Urothelium cell line (cell line): ENCODE measurements around the gene KLHDC3.
"Not testable (repeated sequence)": the region's sequence is repeated elsewhere in the genome, so short reads cannot be mapped to it uniquely, and the experiment has no call there.

ENCODE experiments used
- DNase-seq: peaks from one replicate; pipeline ENCODE4 v3.0.0; 2011; ENCODE audit warnings: low spot score, mixed read lengths
- FAIRE-seq: peaks from 2 replicates; lab custom pipeline; 2011; peaks lifted over from hg19 to GRCh38; lab: Jason Lieb, UNC

Gene KLHDC3

DNA sequence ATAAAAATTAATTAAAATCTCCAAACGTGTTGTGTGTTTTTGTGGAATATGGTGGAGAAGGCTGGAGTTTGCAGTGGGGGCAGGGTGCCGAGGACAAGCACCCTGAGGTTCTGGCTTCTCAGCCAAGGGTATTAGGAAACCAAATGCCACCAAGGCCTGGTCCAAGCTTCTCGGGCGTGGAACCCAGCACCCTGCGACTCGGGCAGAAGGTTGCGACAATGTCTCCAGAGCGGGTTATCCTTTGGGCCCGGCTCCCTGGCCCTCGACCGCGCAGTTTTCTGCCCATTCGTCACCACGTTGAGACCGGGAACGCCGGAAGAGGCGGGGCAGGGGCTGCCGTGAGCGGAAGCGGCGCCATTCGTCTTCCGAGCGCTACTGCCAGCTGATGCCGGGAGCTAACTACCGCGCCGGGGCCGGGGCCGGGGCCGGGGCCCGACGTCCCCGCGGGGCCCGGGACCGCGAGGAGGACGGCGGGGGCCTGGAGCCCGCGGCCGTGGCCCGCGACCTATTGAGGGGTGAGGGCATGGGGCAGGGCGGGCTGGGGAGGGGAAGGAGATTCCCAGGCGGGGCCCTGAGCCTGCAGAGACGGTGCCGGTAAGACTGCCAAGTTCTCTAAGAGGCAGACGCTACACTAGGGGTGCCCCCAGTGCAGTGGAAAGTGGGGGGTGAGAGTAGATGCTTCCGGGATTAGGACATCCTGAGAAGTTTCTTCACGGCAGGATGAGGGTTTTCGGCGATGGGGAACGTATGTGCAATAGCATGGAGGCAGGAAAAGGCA is 7.4 kb downstream of the KLHDC3 start, which contains the start of gene RRP36:
Gene RRP36, plus strand, starts transcription at position 354 of the 778 bp plus-strand sequence. Its CDS starts 32 bp downstream, at position 386.
- FAIRE-seq = no peak
- DNase-seq = peak; percentile 91

DNA sequence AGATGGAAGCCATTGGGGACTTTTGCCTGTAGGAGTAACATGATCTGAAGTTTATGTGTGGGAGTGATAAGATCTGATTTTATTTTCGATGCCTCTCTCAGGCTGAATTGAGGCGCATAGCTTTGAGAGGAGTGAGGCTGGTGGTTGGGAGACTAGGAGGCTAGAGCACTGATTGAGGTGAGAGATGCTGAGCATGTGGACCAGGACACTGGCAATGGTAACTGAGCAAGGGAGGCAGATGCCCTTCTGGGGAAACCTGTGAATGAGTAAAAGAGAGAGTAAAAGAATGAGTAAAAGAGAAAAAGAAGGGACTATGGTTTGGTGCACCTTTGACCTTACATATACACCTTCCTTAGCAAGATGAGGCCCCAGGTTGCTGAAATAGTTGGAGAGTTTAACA is 10.4 kb downstream of the KLHDC3 start:
- FAIRE-seq = no peak

DNA sequence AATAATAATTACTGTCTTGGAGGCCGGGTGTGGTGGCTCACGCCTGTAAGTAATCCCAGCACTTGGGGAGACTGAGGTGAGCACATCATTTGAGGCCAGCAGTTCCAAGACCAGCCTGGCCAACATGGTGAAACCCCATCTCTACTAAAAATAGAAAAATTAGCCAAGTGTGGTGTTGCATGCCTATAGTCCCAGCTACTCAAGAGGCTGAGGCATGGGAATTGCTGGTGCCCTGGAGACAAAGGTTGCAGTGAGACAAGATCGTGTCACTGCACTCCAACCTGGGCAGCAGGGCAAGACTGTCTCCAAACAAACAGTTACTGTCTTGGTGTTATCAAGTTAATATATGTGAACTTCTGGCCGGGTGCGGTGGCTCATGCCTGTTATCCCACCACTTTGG is 12.3 kb downstream of the KLHDC3 start:
- DNase-seq = no peak
- FAIRE-seq = no peak

More for the DNA sequence above, 10.4 kb downstream of the KLHDC3 start:
- no peak for DNase-seq

DNA sequence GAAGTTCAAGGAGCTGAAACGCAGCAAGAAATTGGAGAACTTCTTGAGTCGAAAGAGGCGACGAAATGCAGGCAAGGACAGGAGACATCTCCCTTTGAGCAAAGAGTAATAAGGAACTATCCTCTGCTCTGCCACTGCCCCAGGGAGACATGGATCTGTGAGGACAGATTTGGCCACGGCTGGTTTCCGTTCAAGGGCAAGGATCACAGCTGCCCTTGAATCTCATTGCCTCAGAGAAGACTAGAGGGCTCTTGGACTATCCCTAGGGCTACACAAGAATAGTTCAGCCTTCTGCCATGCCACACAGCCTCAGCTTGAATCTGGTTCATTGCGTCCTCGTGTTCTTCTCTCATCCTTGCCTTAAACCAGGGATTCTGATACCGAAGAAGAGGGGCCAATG is 15.1 kb downstream of the KLHDC3 start:
- DNase-seq (no peak), FAIRE-seq (no peak)

DNA sequence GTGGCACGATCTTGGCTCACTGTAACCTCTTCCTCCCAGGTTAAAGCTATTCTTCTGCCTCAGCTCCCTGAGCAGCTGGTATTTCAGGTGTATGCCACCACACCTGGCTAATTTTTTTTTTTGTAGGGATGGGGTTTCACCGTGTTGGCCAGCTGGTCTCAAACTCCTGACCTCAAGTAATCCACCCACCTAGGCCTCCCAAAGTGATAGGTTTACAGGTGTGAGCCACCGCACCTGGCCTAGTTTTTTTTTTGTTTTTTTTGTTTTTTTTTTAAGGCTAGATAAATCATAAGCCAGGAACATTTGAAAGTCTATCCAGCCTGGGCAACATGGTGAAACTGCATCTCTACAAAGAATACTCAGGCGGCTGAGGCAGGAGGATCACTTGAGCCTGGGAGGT is 18.3 kb downstream of the KLHDC3 start:
- DNase-seq (no peak), FAIRE-seq (no peak)

DNA sequence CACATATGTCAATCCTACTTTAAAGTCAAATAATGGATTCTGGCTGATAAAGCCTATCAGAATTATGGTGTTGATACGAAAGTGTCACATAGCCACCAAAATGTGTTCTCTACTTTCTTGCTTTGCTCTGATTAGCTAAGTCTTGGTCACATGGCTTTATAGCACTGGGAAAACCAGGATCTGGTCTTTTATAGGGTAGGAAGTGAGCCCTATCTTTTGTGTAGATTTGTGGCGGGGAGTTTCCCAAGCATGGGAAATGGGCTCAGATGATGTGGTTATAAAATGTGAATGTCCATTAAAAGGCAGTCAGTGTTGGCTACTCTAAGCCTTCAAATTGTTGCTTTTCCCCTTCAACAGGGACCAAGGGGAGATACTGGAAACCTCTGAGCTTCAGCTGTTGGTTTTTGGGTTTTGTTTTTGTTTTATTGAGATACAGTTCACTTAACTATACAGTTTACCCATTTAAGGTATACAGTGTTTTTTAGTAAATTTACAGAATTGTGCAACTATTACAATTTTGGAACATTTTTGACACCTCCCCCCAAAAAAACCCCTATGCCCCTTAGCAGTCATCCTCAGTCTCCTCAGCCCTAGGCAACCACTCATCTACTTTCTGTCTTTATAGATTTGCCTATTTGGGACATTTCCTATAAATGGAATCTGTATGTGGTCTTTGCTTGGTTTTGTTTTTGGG is 19.6 kb downstream of the KLHDC3 start:
- DNase-seq (no peak), FAIRE-seq (no peak)

DNA sequence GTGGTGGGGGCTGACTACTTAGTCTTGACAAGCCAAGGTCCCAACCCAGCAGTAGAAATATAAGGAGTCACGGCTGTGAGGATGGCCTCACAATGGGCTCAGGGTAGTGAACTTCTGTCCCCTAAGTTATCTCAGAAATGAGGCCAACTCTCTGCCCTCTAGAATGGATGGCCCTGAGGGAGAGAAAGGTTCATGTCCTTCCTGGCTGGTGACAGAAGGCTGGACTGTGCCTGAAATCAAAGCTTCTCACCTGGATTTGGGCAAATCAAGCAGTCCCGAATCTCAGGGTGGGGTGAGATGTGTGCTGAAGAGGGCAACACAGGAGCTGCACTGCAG is 20.1 kb downstream of the KLHDC3 start:
- FAIRE-seq (no peak), DNase-seq (no peak)

DNA sequence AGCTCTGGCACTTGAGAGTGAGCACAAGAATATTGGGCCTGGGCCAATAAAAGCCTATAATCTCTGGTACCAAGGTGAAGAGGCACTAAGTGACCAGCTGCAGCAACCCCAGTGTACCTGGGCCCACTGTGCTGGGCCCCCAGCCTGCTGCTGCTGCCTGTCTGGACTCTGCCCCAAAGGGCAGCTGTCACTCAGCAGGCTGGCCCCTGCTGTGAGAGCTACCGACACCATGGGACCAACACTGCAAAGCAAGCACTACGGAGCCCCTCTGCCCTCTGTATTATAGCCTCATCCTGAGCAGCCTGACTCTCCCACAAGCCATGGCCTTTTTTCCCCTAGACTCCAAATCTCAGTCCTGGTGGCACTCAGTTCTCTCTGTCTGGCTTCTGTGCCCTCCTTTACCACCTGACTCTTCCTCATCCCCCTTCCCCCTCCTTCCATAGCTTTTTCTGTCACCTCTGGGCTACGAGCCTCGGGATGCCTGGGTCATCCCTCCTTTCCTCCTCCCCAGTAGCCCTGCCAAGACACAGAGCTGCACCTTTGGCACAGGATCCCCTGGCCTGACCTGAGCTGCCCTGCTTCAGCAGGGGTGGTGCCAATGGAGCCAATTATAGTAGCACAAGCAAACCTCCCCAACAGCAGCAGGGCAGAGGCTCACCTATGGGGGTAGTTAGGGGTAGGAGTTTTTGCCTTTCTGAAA is 21.6 kb downstream of the KLHDC3 start:
- no peak for DNase-seq
- FAIRE-seq = no peak

DNA sequence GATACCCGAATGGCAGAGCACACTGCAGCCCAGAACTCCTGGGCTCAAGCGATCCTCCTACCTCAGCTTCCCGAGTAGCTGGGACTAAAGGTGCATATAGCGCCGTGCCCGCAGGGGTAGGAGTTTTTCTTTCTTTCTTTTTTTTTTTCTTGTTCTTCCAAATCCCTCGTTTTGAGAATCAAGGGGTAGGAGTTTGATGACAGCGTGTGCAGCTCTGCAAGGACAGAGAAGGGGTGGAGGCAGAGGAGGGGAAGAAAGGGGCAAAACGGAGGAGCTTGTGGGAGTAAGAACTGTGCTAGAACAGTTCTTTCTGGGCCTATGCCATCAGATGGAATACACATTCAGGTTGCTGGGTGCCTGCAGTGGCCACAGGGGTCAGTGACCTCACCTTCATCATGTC is 22.7 kb downstream of the KLHDC3 start:
- DNase-seq (no peak), FAIRE-seq (no peak)

DNA sequence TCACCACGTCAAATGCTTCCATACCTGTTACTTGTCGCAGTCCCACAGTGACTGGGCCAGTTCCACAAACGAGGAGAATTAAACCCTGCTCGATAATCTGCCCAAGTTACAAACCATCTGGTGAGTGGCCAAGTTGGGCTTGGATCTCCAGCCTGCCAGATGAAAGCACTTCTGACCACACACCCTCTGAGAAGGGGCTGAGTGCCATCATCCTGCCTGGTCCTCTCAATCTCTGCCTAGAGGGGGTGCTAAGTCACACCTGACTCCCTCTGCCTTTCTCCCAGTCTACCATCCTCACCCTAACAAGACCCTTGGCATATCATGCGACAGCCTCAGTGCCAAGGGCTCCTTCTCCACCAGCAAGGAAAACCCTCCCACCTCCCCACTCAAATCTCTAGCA is 23.1 kb downstream of the KLHDC3 start:
- FAIRE-seq (no peak), DNase-seq (no peak)

DNA sequence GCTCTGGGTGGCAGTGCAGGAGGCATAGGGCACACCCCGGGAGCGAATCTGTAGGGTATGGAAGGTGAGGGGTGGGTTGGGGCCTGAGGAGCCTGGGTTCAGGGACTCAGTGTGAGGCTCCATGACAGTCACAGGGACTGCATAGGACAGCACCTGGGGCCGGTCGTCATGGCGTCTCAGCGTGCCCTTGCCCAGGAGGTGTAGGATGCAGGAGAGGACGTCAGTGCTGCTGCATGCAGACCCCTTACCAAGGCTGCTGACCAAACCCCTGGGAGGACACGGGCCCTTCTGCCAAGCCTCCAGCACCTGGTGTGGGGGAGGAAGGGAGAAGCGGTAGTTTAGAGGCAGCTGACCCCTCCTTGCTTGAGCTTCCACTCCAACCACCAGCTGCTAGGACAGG is 23.7 kb downstream of the KLHDC3 start:
- DNase-seq (no peak), FAIRE-seq (no peak)

DNA sequence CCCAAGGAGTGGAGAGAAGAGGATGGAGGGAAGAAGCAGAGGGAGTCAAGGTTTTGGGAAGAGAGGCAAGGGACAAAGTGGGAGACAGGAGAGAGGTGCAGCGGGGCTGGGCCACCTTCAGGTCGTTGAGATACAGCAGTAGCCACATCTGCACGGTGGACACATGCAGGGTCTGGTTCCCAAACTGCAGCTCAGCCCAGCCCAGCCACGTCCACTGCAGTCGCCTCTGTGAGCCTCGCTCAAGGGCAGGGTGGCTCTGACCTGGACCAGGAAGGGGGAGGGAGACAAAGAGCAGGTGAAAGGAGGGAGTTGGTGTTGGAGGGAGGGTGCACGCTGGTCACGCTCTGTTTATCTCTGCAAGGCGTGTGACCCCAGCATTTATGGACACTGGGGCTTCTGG is 24.7 kb downstream of the KLHDC3 start:
- FAIRE-seq (no peak), DNase-seq (no peak)

DNA sequence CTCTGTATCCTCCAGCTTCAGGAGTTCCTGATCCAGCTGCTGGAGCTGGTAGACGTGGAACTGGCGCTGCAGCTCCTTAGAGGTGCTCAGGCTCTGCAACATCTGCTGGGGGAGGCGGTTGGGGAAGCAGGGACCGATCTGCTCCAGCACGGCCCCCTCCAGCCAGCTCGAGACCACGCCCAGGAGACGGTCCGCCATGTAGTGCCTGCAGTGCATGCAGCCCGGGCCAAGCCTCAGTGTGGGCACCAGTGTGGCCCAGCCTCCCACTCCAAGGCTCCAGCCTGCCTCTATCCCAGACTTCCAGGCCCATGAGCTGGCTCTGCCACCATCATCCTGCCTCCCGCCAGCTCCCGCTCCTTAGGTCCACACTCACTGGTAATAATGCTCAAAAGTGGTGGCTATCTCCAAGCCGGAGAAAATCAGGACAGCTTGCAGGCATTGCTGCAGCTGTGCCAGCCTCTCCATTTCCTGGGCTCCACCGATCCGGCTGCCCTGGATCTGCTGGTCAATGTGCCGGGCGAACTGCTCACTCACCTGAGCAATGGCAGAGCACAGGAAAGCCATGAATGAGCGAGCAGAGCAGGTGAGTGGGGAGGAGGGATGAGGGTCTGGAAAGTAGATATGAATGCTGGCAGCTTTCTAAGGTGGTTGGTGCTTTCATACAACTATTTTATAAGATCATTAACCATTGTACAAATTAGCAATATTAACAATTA is 26.7 kb downstream of the KLHDC3 start:
- no peak for DNase-seq
- FAIRE-seq = no peak

DNA sequence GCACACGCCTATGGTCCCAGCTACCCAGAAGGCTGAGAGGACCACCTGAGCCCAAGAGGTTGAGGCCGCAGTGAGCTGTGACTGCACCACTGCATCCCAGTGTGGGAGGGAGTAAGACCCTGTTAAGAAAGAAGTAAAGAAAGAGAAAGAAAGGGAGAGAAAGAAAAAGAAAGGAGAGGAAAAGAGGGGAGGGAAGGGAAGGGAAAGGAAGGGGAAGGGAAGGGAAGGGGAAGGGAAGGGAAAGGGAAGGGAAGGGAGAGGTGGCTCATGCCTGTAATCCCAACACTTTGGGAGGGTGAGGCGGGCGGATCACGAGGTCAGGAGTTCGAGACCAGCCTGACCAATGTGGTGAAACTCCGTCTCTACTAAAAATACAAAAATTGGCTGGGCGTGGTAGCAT is 27.4 kb downstream of the KLHDC3 start:
- not testable (repeated sequence) for FAIRE-seq, DNase-seq

DNA sequence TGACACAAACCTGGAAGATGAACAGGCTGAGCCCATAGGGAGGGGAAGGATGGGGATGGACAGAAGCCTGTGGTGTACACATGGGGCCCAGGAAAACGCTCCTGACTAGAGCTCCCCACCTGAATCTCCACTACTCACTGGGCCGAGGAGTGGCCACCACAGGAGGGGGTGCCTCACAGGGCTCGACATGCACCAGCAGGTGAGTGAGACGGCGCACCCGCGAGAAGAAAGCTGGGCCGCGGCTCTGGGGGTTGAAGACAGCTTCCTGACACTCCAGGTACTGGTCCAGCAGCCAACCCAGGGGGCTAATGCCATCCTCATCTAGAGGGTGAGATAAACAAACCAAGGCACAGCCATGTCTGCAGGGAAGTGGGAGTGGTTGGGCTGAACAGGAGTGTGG is 29.3 kb downstream of the KLHDC3 start:
- FAIRE-seq = no peak
- DNase-seq = no peak

DNA sequence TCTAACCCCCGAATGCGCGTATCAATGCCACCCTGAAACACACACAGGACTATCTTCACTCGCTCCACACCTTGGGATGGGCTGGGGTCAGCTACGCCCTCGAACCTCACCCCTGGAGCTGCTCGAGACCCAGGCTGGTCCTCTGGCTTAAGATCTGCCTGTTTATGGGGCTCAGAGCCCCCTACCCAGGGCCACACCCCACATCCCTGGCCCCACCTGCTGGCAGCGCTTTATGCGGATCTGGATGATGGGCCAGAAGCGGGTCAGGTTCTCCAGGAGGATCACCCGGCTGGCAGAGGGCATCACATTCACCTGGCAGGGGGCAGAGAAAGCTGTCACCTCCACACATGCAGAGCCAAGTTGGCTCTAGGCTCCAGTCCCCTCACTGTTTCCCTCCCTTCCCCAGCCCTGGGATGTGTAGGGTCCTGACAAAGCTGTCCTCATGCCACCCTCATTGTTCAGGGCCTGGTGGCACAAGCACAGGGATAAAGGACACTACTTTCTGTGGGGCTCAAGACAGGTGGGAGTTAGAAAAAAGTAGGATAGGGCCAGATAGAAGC is 31.4 kb downstream of the KLHDC3 start:
- no peak for FAIRE-seq
- no peak for DNase-seq

DNA sequence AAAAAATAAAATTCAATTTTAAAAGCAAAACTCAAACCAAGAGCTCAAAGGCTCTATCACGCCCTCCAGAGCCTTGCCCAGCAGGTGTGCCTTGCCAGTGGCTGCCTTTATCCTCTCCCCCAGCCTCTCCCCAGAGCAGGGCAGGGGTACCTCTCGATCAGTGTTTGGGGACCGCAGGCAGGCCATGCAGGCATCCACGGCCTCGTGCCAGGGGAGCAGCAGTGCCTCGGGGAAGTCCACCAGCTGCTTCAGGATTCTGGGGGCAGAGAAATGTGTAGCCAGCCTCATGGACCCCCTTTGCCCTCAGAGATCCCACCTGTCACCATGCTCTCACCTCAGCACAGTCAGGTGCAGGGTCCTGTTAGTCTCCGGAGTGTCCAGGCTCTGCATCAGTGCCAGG is 33.9 kb downstream of the KLHDC3 start:
- no peak for FAIRE-seq
- no peak for DNase-seq

DNA sequence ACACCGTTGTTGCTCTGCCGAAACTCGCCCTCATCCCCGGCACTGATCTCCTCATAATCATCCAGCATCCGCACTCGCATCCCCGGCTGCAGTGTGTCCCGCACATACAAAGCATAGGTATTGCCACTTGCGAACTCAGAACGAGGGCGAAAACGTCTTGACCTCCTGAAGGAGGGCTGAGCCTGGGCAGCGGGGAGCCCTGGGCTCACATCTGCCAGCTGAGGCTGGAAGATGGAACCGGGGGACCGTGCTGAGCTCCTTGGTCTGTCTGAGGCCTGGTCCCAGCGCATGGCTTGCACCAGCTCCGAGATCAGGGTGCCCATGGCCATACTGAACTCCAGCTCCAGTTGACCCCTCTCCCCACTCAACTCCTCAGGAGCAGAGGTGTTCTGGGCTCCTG is 36.9 kb downstream of the KLHDC3 start:
- DNase-seq (no peak), FAIRE-seq (no peak)

DNA sequence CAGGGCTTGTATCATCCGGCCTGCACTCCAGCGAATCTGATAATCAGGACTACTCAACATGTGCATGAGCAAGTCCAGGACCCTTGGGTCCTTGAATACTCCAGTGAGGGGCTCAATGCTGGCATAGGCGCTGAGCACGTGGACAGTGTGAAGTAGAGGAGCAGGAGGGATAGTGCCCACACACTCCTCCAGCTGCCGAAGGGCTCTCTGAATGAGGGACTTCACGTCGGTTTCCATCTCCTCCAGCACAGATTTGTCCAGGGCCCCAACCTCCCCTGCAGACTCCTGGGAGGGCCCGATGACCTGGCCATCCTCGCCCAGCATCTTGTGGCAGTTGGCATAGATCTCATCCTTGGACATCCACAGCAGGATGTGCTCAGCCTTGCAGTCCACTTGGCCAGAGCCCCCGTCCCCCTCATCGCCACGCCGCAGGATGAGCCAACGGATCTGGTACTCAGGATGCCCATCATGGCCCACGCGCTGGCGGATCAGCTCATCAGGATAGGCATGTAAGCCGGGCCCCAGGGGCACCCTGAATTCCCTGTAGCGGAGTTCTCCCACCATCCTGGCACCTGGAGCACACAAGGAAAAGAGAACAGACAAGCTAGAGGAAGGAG is 38.3 kb downstream of the KLHDC3 start:
- FAIRE-seq (no peak), DNase-seq (no peak)

DNA sequence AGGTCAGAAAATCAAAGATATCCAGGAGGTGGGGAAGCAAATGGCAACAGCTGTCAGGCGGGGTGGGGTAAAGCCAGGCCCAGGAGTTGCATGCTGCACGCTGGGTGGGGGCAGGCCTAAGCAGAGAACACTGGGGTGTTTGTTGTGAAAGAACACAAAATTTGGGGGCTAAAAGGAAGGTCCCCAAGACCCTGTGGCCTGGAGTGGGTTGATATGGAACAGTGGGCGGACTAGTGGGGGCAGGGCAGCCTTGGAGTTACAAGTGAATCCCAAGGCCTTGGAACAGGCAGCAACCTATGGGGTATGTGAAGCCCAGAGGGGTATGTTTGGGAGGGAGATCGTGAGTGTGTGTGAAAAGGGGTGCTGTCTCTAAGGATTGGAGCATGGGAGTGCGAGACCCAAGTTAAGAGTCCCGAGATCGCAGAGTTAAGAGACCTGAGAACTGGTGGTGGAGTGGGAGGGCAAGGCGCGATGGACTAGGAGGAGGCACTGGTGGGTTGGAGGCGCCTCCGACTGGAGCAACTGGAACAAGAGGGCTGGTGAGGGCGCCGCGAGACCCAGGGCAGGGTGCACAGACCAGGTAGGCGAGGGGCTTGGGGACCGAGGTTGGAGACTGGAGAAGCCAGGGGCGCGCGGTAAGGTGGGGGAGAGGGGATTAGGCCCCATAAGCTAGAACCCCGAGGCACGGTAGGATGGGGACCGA is 38.9 kb downstream of the KLHDC3 start:
- DNase-seq (peak; percentile 15), FAIRE-seq (no peak)
